HG03025 (cell line): ENCODE measurements around the gene OR4F6.

Experiments
- ATAC-seq: cut with Tn5 transposase; IDR thresholded peaks from one replicate; pipeline ENCODE4 v1.9.1; 2021; ENCODE audit warnings: mild to moderate bottlenecking, moderate library complexity; ENCODE audit not compliant: unreplicated experiment, low FRiP score

OR4F6 gene

GRCh38 chr15:101803676-101804075 lies 367 bp downstream of the OR4F6 start:
- ATAC-seq, result no peak

GRCh38 chr15:101804375-101804774 lies 1.1 kb downstream of the OR4F6 start:
- no peak for ATAC-seq

GRCh38 chr15:101804941-101805340 lies 1.6 kb downstream of the OR4F6 start:
- ATAC-seq, result no peak

- no peak for ATAC-seq
Measured at GRCh38 chr15:101805605-101806345, 2.5 kb downstream of the OR4F6 start.

GRCh38 chr15:101807345-101807945 lies 4.1 kb downstream of the OR4F6 start:
- ATAC-seq, result no peak

GRCh38 chr15:101808201-101808600 lies 4.9 kb downstream of the OR4F6 start:
- no peak for ATAC-seq

GRCh38 chr15:101810456-101810855 lies 7.1 kb downstream of the OR4F6 start:
- ATAC-seq, result no peak

- ATAC-seq, result no peak
Measured at GRCh38 chr15:101810876-101811275, 7.6 kb downstream of the OR4F6 start.

- no peak for ATAC-seq
Measured at GRCh38 chr15:101811902-101812301, 8.6 kb downstream of the OR4F6 start, which contains the start of gene OR4F15. OR4F15 (plus strand) TSS chr15:101812202; CDS start chr15:101818187, 5,985 bp downstream.

GRCh38 chr15:101813803-101814534 lies 10.7 kb downstream of the OR4F6 start:
- no peak for ATAC-seq

GRCh38 chr15:101820781-101821180 lies 17.5 kb downstream of the OR4F6 start:
- ATAC-seq, result no peak

GRCh38 chr15:101827257-101827656 lies 23.9 kb downstream of the OR4F6 start:
- no peak for ATAC-seq

- no peak for ATAC-seq
Measured at GRCh38 chr15:101828774-101829173, 25.5 kb downstream of the OR4F6 start.

- ATAC-seq, result no peak
Measured at GRCh38 chr15:101841656-101842055, 38.3 kb downstream of the OR4F6 start.

GRCh38 chr15:101844916-101845315 lies 41.6 kb downstream of the OR4F6 start:
- no peak for ATAC-seq

- ATAC-seq, result no peak
Measured at GRCh38 chr15:101852356-101852755, 49.0 kb downstream of the OR4F6 start.
